HEK293 (cell line): ENCODE measurements around the gene TMSB4X.

Experiments used
- CTCF ChIP-seq: fragments of 450-650 bp; formaldehyde crosslinking; IDR thresholded peaks from 2 replicates; pipeline ENCODE4 v1.5.1; 2016; ENCODE audit warnings: missing biosample characterization, missing genetic modification characterization
- GLIS1 ChIP-seq: fragments of 450-650 bp; formaldehyde crosslinking; IDR thresholded peaks from 2 replicates; pipeline ENCODE4 v1.5.1; 2016; ENCODE audit warnings: missing biosample characterization, missing genetic modification characterization
- ZEB2 ChIP-seq: fragments of 450-650 bp; formaldehyde crosslinking; IDR thresholded peaks from 2 replicates; pipeline ENCODE4 v1.5.1; 2016; ENCODE audit warnings: missing biosample characterization, missing genetic modification characterization
- ZNF175 ChIP-seq: fragments of 450-650 bp; formaldehyde crosslinking; IDR thresholded peaks from 2 replicates; pipeline ENCODE4 v1.5.1; 2016; ENCODE audit warnings: missing biosample characterization, missing genetic modification characterization
- ZNF221 ChIP-seq: fragments of 450-650 bp; formaldehyde crosslinking; IDR thresholded peaks from 2 replicates; pipeline ENCODE4 v1.5.1; 2017; ENCODE audit warnings: missing biosample characterization, missing genetic modification characterization, borderline replicate concordance
- ZNF510 ChIP-seq: fragments of 450-650 bp; formaldehyde crosslinking; IDR thresholded peaks from 2 replicates; pipeline ENCODE4 v1.5.1; 2018; ENCODE audit warnings: mild to moderate bottlenecking, missing genetic modification characterization, missing biosample characterization; ENCODE audit not compliant: insufficient replicate concordance
- ZNF530 ChIP-seq: fragments of 450-650 bp; formaldehyde crosslinking; IDR thresholded peaks from 2 replicates; pipeline ENCODE4 v1.5.1; 2016; ENCODE audit warnings: low read depth, missing biosample characterization, missing genetic modification characterization
- ZNF600 ChIP-seq: fragments of 450-650 bp; formaldehyde crosslinking; IDR thresholded peaks from 2 replicates; pipeline ENCODE4 v1.5.1; 2016; ENCODE audit warnings: missing biosample characterization, missing genetic modification characterization
- ZNF639 ChIP-seq: fragments of 450-650 bp; formaldehyde crosslinking; IDR thresholded peaks from 2 replicates; pipeline ENCODE4 v1.5.1; 2016; ENCODE audit warnings: missing biosample characterization, missing genetic modification characterization
- ZNF664 ChIP-seq: fragments of 450-650 bp; formaldehyde crosslinking; IDR thresholded peaks from 2 replicates; pipeline ENCODE4 v1.5.1; 2016; ENCODE audit warnings: missing biosample characterization, missing genetic modification characterization
- ZNF747 ChIP-seq: fragments of 450-650 bp; formaldehyde crosslinking; IDR thresholded peaks from 2 replicates; pipeline ENCODE4 v1.5.1; 2016; ENCODE audit warnings: missing biosample characterization, missing genetic modification characterization
- TF ChIP-seq, protein P1 (sequence below): fragments of 450-650 bp; formaldehyde crosslinking; IDR thresholded peaks from 2 replicates; pipeline ENCODE4 v1.5.1; 2016; ENCODE audit warnings: missing biosample characterization, missing genetic modification characterization

DNA sequence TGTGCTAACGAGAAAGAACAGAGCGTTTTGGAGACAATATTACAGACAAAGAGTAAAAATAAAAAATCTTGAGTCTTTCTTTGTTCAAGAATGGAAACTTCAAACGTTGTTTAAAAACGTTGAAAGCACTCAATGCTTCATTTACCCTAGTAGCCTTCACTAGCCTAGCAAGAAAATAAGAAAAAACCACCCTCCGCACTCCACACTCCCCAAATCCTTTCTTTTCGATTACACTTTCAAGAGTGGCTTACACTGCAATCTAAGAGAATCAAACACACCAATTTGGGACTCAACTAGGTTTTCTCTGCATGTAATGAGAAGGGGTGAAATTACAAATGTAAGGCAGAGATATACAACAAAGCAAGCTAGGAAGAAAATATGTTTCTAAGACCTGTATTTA lies 4.7 kb downstream of the TMSB4X start:
- TF ChIP-seq CTCF (tag by site-specific recombination) (no peak), ZNF600 (tag by site-specific recombination) (no peak), GLIS1 (tag by site-specific recombination) (no peak), ZNF639 (tag by site-specific recombination) (no peak), ZEB2 (tag by site-specific recombination) (no peak), ZNF747 (tag by site-specific recombination) (no peak), ZNF221 (tag by site-specific recombination) (no peak), ZNF530 (tag by site-specific recombination) (no peak), ZNF175 (tag by site-specific recombination) (no peak), ZNF664 (tag by site-specific recombination) (no peak), ZNF510 (no peak)
- TF ChIP-seq, protein P1, sequence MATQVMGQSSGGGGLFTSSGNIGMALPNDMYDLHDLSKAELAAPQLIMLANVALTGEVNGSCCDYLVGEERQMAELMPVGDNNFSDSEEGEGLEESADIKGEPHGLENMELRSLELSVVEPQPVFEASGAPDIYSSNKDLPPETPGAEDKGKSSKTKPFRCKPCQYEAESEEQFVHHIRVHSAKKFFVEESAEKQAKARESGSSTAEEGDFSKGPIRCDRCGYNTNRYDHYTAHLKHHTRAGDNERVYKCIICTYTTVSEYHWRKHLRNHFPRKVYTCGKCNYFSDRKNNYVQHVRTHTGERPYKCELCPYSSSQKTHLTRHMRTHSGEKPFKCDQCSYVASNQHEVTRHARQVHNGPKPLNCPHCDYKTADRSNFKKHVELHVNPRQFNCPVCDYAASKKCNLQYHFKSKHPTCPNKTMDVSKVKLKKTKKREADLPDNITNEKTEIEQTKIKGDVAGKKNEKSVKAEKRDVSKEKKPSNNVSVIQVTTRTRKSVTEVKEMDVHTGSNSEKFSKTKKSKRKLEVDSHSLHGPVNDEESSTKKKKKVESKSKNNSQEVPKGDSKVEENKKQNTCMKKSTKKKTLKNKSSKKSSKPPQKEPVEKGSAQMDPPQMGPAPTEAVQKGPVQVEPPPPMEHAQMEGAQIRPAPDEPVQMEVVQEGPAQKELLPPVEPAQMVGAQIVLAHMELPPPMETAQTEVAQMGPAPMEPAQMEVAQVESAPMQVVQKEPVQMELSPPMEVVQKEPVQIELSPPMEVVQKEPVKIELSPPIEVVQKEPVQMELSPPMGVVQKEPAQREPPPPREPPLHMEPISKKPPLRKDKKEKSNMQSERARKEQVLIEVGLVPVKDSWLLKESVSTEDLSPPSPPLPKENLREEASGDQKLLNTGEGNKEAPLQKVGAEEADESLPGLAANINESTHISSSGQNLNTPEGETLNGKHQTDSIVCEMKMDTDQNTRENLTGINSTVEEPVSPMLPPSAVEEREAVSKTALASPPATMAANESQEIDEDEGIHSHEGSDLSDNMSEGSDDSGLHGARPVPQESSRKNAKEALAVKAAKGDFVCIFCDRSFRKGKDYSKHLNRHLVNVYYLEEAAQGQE (tag by site-specific recombination), result no peak
